Measurements from ENCODE around the gene PHLPP1. TPM values are rescaled to one million over a fixed set of nuclear protein-coding genes. Genes with fewer than 3 reads are reported as not detected.

The PHLPP1 gene
- 4.9 and 7.0 TPM in 2 replicates for total RNA-seq

GRCh38 chr18:62715436-62715758 lies at the start of gene PHLPP1:
TSS of gene PHLPP1 (plus strand) at chr18:62715541. CDS start at chr18:62715684, 143 bp downstream.

Other genes with a start within 250 kb of the PHLPP1 start
- gene ZCCHC2, start 192.5 kb upstream of the PHLPP1 start, total RNA-seq, result 6.2 and 8.0 TPM in 2 replicates